ENCODE data around the gene ABL2. TPM values are rescaled to one million over a fixed set of nuclear protein-coding genes. Genes with fewer than 3 reads are reported as not detected.

ABL2 gene
- total and polyA plus RNA-seq, 10 donors, result 1.3 to 21.7 (median 16.0) TPM

GRCh38 chr1:179103999-179104398 is 125.5 kb downstream of the ABL2 start:
- 88 to 97% (median 96%) methylated on average over 1 of the region's 1 CpG for WGBS, 5 donors
- Histone ChIP-seq H3K4me3 (no peak overlapping the region), H3K36me3 (peaks cover 0 to 40% (median 18%) of the 10 kb centered on the region in 6 donors), H3K9me3 (no peaks in the 10 kb centered on the region), H3K4me1 (no peaks in the 10 kb centered on the region), H3K27me3 (replicated peaks in 1 of 7) (no peaks in the 10 kb centered on the region), H3K27ac (no peak overlapping the region)
- no peak for TF ChIP-seq POLR2A (IDR thresholded peaks at IDR 0.05)
- TF ChIP-seq POLR2AphosphoS5 (IDR thresholded peaks at IDR 0.05), result no peak
- TF ChIP-seq, protein P1, sequence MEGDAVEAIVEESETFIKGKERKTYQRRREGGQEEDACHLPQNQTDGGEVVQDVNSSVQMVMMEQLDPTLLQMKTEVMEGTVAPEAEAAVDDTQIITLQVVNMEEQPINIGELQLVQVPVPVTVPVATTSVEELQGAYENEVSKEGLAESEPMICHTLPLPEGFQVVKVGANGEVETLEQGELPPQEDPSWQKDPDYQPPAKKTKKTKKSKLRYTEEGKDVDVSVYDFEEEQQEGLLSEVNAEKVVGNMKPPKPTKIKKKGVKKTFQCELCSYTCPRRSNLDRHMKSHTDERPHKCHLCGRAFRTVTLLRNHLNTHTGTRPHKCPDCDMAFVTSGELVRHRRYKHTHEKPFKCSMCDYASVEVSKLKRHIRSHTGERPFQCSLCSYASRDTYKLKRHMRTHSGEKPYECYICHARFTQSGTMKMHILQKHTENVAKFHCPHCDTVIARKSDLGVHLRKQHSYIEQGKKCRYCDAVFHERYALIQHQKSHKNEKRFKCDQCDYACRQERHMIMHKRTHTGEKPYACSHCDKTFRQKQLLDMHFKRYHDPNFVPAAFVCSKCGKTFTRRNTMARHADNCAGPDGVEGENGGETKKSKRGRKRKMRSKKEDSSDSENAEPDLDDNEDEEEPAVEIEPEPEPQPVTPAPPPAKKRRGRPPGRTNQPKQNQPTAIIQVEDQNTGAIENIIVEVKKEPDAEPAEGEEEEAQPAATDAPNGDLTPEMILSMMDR (IDR thresholded peaks at IDR 0.05 in 8 of 11, conservative IDR thresholded peaks at IDR 0.05 in 3 of 11), result no peak
- intact Hi-C loops (cut with DNase I; ENCODE audit: low total_unique reads), result no loop called here
- no peak for DNase-seq

DNA sequence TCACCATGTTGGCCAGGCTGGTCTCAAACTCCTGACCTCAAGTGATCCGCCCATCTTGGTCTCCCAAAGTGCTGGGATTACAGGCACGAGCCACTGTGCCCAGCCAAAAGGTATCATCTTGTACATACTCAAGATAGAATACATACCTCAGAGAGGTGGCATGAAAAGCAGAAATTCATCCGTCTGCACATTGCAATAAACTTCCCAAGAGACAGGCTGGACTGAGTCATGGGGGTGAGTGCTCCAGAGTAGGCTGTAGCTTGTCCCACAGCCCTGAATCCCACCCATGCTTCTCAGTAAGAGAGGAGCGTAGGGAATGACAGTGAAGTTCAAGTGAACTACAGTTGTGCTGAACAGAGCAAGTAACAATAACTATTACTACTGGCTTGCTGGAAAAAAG is 127.9 kb downstream of the ABL2 start:
- intact Hi-C loops (cut with DNase I; ENCODE audit: low total_unique reads), result no loop called here
- no peaks in the 10 kb centered on the region for H3K4me1 ChIP-seq
- 92 to 100% (median 96%) methylated on average over 4 of the region's 4 CpGs for WGBS, 5 donors
- TF ChIP-seq, protein P1 (IDR thresholded peaks at IDR 0.05 in 8 of 11, conservative IDR thresholded peaks at IDR 0.05 in 3 of 11), result no peak
- TF ChIP-seq POLR2A (IDR thresholded peaks at IDR 0.05), result no peak
- no peak for TF ChIP-seq POLR2AphosphoS5 (IDR thresholded peaks at IDR 0.05)
- H3K27me3 ChIP-seq (replicated peaks in 1 of 7), result no peaks in the 10 kb centered on the region
- no peak for DNase-seq
- no peak overlapping the region for H3K27ac ChIP-seq
- no peak overlapping the region for H3K4me3 ChIP-seq
- H3K9me3 ChIP-seq, result no peaks in the 10 kb centered on the region
- peaks cover 0 to 40% (median 7%) of the 10 kb centered on the region in 6 donors for H3K36me3 ChIP-seq

- 93 to 99% (median 97%) methylated on average over 4 of the region's 4 CpGs for WGBS, 5 donors
- H3K4me3 ChIP-seq, result no peak overlapping the region
- no peaks in the 10 kb centered on the region for H3K27me3 ChIP-seq (replicated peaks in 1 of 7)
- DNase-seq, result no peak
- H3K4me1 ChIP-seq, result no peaks in the 10 kb centered on the region
- TF ChIP-seq POLR2AphosphoS5 (IDR thresholded peaks at IDR 0.05) (no peak), POLR2A (IDR thresholded peaks at IDR 0.05) (no peak)
- TF ChIP-seq, protein P1 (IDR thresholded peaks at IDR 0.05 in 8 of 11, conservative IDR thresholded peaks at IDR 0.05 in 3 of 11), result no peak
- no peaks in the 10 kb centered on the region for H3K9me3 ChIP-seq
- intact Hi-C loops (cut with DNase I; ENCODE audit: low total_unique reads), result no loop called here
- H3K27ac ChIP-seq, result no peak overlapping the region
- peaks cover 0 to 55% (median 24%) of the 10 kb centered on the region in 6 donors for H3K36me3 ChIP-seq
Observed at GRCh38 chr1:179099891-179100290, 129.6 kb downstream of the ABL2 start.

GRCh38 chr1:179095924-179096323 is 133.6 kb downstream of the ABL2 start:
- no peak overlapping the region for H3K27ac ChIP-seq
- no peak overlapping the region for H3K4me3 ChIP-seq
- WGBS, 5 donors, result 89 to 95% (median 91%) methylated on average over 3 of the region's 3 CpGs
- peaks cover 0 to 87% (median 55%) of the 10 kb centered on the region in 6 donors for H3K36me3 ChIP-seq
- TF ChIP-seq POLR2AphosphoS5 (IDR thresholded peaks at IDR 0.05) (no peak), POLR2A (IDR thresholded peaks at IDR 0.05) (no peak)
- TF ChIP-seq, protein P1 (IDR thresholded peaks at IDR 0.05 in 8 of 11, conservative IDR thresholded peaks at IDR 0.05 in 3 of 11), result no peak
- H3K4me1 ChIP-seq, result peaks cover 0 to 18% (median 10%) of the 10 kb centered on the region in 6 donors
- H3K27me3 ChIP-seq (replicated peaks in 1 of 7), result no peaks in the 10 kb centered on the region
- DNase-seq, result no peak
- H3K9me3 ChIP-seq, result no peaks in the 10 kb centered on the region
- intact Hi-C loops (cut with DNase I; ENCODE audit: low total_unique reads), result no loop called here
